GM12874 (cell line): ENCODE measurements around the gene ZNF480.

ENCODE experiments used
- CTCF ChIP-seq: IDR thresholded peaks from 2 replicates; pipeline ENCODE4 v1.5.1; 2011; ENCODE audit warnings: low read depth, mild to moderate bottlenecking, control low read depth, low read length, moderate library complexity; ENCODE audit not compliant: insufficient read depth

Gene ZNF480

DNA sequence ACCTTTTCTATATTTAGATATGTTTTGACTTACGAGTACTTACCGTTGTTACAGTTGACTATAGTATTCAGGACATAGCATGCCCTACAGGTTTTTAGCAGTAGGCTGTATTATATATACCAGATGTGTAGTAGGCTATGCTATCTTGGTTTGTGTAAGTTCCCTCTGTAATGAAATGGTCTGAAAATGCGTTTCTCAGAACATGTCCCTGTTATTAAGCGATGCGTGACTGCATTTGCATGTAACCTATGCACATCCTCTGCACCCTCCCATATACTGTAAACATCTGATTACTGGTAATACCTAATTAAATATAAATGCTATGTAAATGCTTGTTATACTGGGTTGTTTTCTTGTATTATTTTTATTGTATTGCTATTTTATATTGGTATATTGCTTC lies 21.0 kb upstream of the ZNF480 start:
- TF ChIP-seq CTCF, result no peak

DNA sequence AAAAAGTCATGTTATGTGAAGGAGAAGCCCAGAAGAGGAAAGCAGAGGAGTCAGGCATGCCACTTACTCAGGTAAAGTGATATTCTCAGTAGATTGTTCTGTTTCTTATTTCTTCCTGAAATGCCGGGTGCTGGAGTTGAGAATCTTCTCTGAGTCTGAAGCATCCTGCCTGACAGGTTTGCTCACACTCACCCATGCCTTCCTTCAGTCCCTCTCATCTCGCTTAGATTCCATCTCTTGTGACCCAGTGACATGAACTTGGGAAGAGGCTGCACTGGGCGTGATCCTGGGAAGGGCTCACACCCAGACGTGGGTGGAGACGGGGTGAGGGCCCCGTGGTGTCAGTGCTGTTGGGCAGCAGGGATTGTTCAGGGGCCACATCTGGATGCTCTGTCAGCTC lies 19.5 kb upstream of the ZNF480 start:
- TF ChIP-seq CTCF, result no peak

DNA sequence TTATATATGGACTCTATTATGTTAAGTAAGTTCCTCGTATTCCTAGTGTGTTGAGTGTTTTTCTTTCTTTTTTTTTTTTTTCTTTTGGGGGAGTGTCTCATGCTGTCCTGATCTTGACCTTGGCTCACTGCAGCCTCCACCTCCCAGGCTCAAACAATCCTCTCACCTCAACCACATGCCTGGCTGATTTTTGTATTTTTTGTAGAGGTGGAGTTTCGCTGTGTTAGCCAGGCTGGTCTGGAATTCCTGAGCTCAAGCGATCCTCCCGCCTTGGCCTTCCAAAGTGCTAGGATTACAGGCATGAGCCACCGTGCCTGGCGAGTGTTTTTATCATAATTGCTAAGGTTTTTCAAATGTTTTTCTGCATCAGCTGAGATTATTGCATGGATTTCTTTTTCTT lies 10.7 kb upstream of the ZNF480 start:
- TF ChIP-seq CTCF, result no peak

DNA sequence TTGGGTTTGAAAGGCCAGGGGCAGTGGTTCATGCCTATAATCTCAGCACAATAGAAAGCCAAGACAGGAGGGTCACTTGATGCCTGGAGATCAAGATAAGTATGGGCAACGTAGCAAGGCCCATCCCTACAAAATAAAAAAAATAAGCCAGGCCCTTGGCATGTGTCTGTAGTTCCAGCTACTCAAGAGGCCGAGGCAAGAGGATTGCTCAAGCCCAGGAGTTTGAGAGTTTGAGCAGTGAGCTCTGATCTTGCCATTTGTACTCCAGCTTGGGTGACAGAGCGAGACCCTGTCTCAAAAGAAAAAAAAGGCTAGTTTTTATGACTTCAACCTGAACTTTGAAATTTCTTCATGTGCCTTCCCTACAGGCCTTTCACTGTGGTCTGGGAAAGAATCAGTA lies 5.2 kb upstream of the ZNF480 start:
- TF ChIP-seq CTCF, result no peak

DNA sequence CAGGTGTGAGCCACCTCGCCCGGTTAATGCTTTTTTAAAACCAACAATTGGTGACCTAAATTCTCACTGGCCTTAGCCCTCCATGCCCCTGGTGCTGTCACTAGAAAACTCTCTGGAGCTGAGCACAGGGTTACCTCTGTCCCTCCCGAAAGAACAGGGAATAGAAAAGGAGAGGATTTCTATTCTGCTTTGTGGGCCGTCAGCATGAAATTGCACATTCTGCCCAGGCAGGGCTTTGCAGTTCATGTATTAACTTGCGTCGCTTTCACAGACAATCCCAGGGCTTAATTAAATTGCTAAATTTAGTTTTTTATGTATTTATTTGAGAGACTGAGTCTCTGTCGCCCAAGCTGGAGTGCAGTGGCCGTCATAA lies 583 bp upstream of the ZNF480 start:
- TF ChIP-seq CTCF, result no peak

GRCh38 chr19:52297601-52298364 lies 814 bp downstream of the ZNF480 start:
- TF ChIP-seq CTCF, result no peak

GRCh38 chr19:52307275-52307674 lies 10.3 kb downstream of the ZNF480 start:
- TF ChIP-seq CTCF, result no peak
